Right lobe of liver (tissue), 4 donors: Measurements from ENCODE around the gene ERBB4.

Experiments used
- POLR2A ChIP-seq: fragments of 450-650 bp; IDR thresholded peaks from one replicate; pipeline ENCODE4 v1.6.1; 2017; ENCODE audit warnings: antibody characterized with exemption, mild to moderate bottlenecking
- TF ChIP-seq, protein P1 (sequence below), 4 donors: fragments of 200-600 bp in 3 of 4; fragments of 450-650 bp in 1 of 4; IDR thresholded peaks; one replicate each; pipeline versions ENCODE4 v1.5.1 to v1.8.0; 2016 to 2022; ENCODE audit warnings: antibody characterized with exemption in 4 of 4, mild to moderate bottlenecking in 2 of 4
- donor health status: DM: no; HTN: no; CAD: no.
- donor health status: DM: no; HTN: no; CAD: no.
- donor health status: DM: no; HTN: yes; CAD: no.

DNA sequence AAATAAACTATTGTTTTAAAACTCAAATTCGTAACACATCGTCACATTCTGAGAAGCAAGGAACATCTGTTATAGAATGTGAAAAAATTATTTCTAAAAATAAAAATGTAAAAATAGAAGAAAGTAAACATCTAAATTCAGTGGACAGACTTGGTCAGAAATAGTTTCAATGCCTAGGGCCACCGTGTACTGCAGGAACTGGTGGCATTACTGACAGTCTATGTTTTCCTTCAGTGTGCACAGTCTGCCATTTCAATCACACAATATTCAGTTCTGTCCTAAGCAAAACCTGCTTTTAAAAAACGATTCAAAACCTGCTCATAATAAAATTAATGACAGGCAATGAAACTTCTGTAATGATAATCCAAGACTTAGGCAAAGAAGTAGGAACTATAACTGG, 190.1 kb downstream of the ERBB4 start:
- TF ChIP-seq, protein P1, sequence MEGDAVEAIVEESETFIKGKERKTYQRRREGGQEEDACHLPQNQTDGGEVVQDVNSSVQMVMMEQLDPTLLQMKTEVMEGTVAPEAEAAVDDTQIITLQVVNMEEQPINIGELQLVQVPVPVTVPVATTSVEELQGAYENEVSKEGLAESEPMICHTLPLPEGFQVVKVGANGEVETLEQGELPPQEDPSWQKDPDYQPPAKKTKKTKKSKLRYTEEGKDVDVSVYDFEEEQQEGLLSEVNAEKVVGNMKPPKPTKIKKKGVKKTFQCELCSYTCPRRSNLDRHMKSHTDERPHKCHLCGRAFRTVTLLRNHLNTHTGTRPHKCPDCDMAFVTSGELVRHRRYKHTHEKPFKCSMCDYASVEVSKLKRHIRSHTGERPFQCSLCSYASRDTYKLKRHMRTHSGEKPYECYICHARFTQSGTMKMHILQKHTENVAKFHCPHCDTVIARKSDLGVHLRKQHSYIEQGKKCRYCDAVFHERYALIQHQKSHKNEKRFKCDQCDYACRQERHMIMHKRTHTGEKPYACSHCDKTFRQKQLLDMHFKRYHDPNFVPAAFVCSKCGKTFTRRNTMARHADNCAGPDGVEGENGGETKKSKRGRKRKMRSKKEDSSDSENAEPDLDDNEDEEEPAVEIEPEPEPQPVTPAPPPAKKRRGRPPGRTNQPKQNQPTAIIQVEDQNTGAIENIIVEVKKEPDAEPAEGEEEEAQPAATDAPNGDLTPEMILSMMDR (IDR thresholded peaks at IDR 0.05): no peak
- no peak for TF ChIP-seq POLR2A
